H1 (cell line): ENCODE data around the gene REM2. TPM values are rescaled to one million over a fixed set of nuclear protein-coding genes. Genes with fewer than 3 reads are reported as not detected.

ENCODE experiments used
- CTCF ChIA-PET: fragments of 300-600 bp; sonication (Branson Sonifier 250); formaldehyde crosslinking; loops from one replicate; lab custom pipeline; 2021; ENCODE audit not compliant: partially characterized antibody; lab: Charles Lee
- POLR2A ChIA-PET: fragments of 300-600 bp; sonication (Branson Sonifier 250); formaldehyde crosslinking; loops from one replicate; lab custom pipeline; 2021; ENCODE audit warnings: inconsistent platforms; ENCODE audit not compliant: partially characterized antibody; lab: Charles Lee
- DNase-seq, 2 experiments: peaks; one replicate each; pipeline versions ENCODE4 v3.0.0 to v3.0.0-alpha.2; 2010 to 2022; ENCODE audit warnings: low spot score in 2 of 2, low read depth in 1 of 2, mixed read lengths in 1 of 2
- FAIRE-seq: peaks from 2 replicates; lab custom pipeline; 2011; peaks lifted over from hg19 to GRCh38; lab: Jason Lieb, UNC
- H2AFZ ChIP-seq: 2 replicates; pipeline ENCODE4 v1.8.1; 2012; ENCODE audit warnings: low read length, inconsistent platforms
- H2AK5ac ChIP-seq: 2 replicates; pipeline ENCODE4 v1.6.1; 2013; ENCODE audit warnings: low read depth, low read length
- H2BK120ac ChIP-seq: replicated peaks from 2 replicates; pipeline ENCODE3; 2013; ENCODE audit warnings: low read depth, low read length, inconsistent platforms
- H2BK12ac ChIP-seq: 2 replicates; pipeline ENCODE4 v1.6.1; 2013; ENCODE audit warnings: low read depth, low read length
- H2BK15ac ChIP-seq: 2 replicates; pipeline ENCODE4 v1.6.1; 2013; ENCODE audit warnings: low read length
- H2BK20ac ChIP-seq: 2 replicates; pipeline ENCODE4 v1.6.1; 2013; ENCODE audit warnings: low read length
- H2BK5ac ChIP-seq: 2 replicates; pipeline ENCODE4 v1.6.1; 2013; ENCODE audit warnings: low read depth, low read length
- H3K14ac ChIP-seq: 2 replicates; pipeline ENCODE4 v1.6.1; 2013; ENCODE audit warnings: inconsistent platforms; ENCODE audit not compliant: insufficient read length
- H3K18ac ChIP-seq: 2 replicates; pipeline ENCODE4 v1.6.1; 2013; ENCODE audit warnings: low read length; ENCODE audit errors: extremely low read depth
- H3K23ac ChIP-seq: 2 replicates; pipeline ENCODE4 v1.6.1; 2013; ENCODE audit warnings: inconsistent platforms; ENCODE audit not compliant: insufficient read length
- H3K23me2 ChIP-seq: 2 replicates; pipeline ENCODE4 v1.6.1; 2013; ENCODE audit warnings: low read depth, low read length
- H3K27ac ChIP-seq: 2 replicates; pipeline ENCODE4 v1.6.1; 2011; ENCODE audit warnings: low read depth, low read length, inconsistent platforms
- H3K27me3 ChIP-seq, 4 experiments: replicated peaks in 1 of 4; 1 replicate in 1 of 4; 2 replicates in 3 of 4; pipeline versions ENCODE4 v1.6.1 to v1.8.1; 2011 to 2013; ENCODE audit warnings: low read length in 3 of 4, mild to moderate bottlenecking in 3 of 4, inconsistent platforms in 2 of 4, mixed read lengths in 2 of 4, moderate library complexity in 1 of 4; ENCODE audit not compliant: control insufficient read depth in 3 of 4, insufficient read depth in 3 of 4; ENCODE audit errors: extremely low read depth in 1 of 4
- H3K36me3 ChIP-seq, 4 experiments: 2 replicates each; pipeline versions ENCODE4 v1.6.1 to v1.8.1; 2011 to 2013; ENCODE audit warnings: mild to moderate bottlenecking in 4 of 4, low read length in 3 of 4, moderate library complexity in 2 of 4, control low read depth in 1 of 4, inconsistent platforms in 1 of 4; ENCODE audit not compliant: insufficient read depth in 4 of 4, control insufficient read depth in 2 of 4
- H3K4ac ChIP-seq: replicated peaks from 2 replicates; pipeline ENCODE3; 2013; ENCODE audit warnings: low read length, low read depth, mixed read lengths, inconsistent platforms; ENCODE audit not compliant: insufficient read length
- H3K4me1 ChIP-seq, 4 experiments: replicated peaks in 1 of 4; 1 replicate in 1 of 4; 2 replicates in 3 of 4; pipeline versions ENCODE4 v1.6.1 to v1.8.1; 2011 to 2013; ENCODE audit warnings: low read length in 3 of 4, inconsistent platforms in 2 of 4, mixed read lengths in 1 of 4; ENCODE audit not compliant: insufficient read depth in 4 of 4, control insufficient read depth in 3 of 4
- H3K4me2 ChIP-seq, 2 experiments: 2 replicates each; pipeline versions ENCODE4 v1.6.1 to v1.8.1; 2011 to 2013; ENCODE audit warnings: low read depth in 2 of 2, low read length in 2 of 2, control low read depth in 1 of 2, inconsistent platforms in 1 of 2, mild to moderate bottlenecking in 1 of 2; ENCODE audit not compliant: insufficient read depth in 1 of 2
- H3K4me3 ChIP-seq, 4 experiments: fragments of 200-600, 300-600 bp in 1 of 4; sonication (generic), shearing (Covaris generic), sonication (Bioruptor Twin) in 1 of 4; 2 replicates each; pipeline versions ENCODE4 v1.5.1 to v1.8.1; 2011 to 2016; ENCODE audit warnings: low read length in 4 of 4, low read depth in 3 of 4, control low read depth in 2 of 4, inconsistent platforms in 2 of 4, mild to moderate bottlenecking in 2 of 4, mixed read lengths in 1 of 4, moderate library complexity in 1 of 4; ENCODE audit not compliant: insufficient read depth in 2 of 4; ENCODE audit errors: extremely low read depth in 1 of 4
- H3K56ac ChIP-seq: replicated peaks from 2 replicates; pipeline ENCODE3; 2013; ENCODE audit warnings: low read depth, mild to moderate bottlenecking, mixed read lengths, low read length, inconsistent platforms; ENCODE audit not compliant: insufficient read length
- H3K79me1 ChIP-seq: 2 replicates; pipeline ENCODE4 v1.6.1; 2013; ENCODE audit warnings: low read depth, low read length, control low read depth
- H3K79me2 ChIP-seq, 2 experiments: 2 replicates each; pipeline versions ENCODE4 v1.6.1 to v1.8.1; 2012 to 2013; ENCODE audit warnings: low read length in 2 of 2, mild to moderate bottlenecking in 2 of 2, inconsistent platforms in 1 of 2; ENCODE audit not compliant: insufficient read depth in 2 of 2, control insufficient read depth in 1 of 2
- H3K9ac ChIP-seq, 4 experiments: replicated peaks in 1 of 4; 1 replicate in 1 of 4; 2 replicates in 3 of 4; pipeline versions ENCODE4 v1.6.1 to v1.8.1; 2011 to 2013; ENCODE audit warnings: low read depth in 3 of 4, low read length in 3 of 4, control low read depth in 2 of 4, mild to moderate bottlenecking in 2 of 4, moderate library complexity in 2 of 4, inconsistent platforms in 1 of 4; ENCODE audit errors: extremely low read depth in 1 of 4
- H3K9me3 ChIP-seq, 2 experiments: 2 replicates each; pipeline versions ENCODE4 v1.6.1 to v1.8.1; 2012 to 2013; ENCODE audit warnings: mild to moderate bottlenecking in 2 of 2, moderate library complexity in 2 of 2, control low read depth in 1 of 2, inconsistent platforms in 1 of 2, low read depth in 1 of 2, low read length in 1 of 2, mixed read lengths in 1 of 2; ENCODE audit not compliant: insufficient read depth in 2 of 2
- H4K20me1 ChIP-seq, 2 experiments: replicated peaks in 1 of 2; 2 replicates each; pipeline versions ENCODE3 to v1.8.1; 2011 to 2013; ENCODE audit warnings: inconsistent platforms in 2 of 2, low read length in 2 of 2, mild to moderate bottlenecking in 1 of 2; ENCODE audit not compliant: insufficient read depth in 2 of 2, control insufficient read depth in 1 of 2
- H4K5ac ChIP-seq: 2 replicates; pipeline ENCODE4 v1.6.1; 2013; ENCODE audit warnings: low read length, low read depth, mixed read lengths, inconsistent platforms; ENCODE audit not compliant: insufficient read length
- H4K8ac ChIP-seq: 2 replicates; pipeline ENCODE4 v1.8.0; 2013; ENCODE audit warnings: mild to moderate bottlenecking, moderate library complexity, low read length, inconsistent platforms; ENCODE audit not compliant: insufficient read depth; ENCODE audit errors: extremely low read depth
- H4K91ac ChIP-seq: replicated peaks from 2 replicates; pipeline ENCODE3; 2013; ENCODE audit warnings: low read length, mixed read lengths, inconsistent platforms; ENCODE audit not compliant: insufficient read length
- TAF1 ChIP-seq: IDR thresholded peaks from 2 replicates; pipeline ENCODE4 v1.6.1; 2011; ENCODE audit warnings: mild to moderate bottlenecking, low read depth, low read length
- WGBS, 2 experiments: shearing (Covaris generic) in 1 of 2; methylation state at CpG; one replicate each; pipeline versions ENCODE4 v1.1.6 to v1.1.7; 2013 to 2015; ENCODE audit warnings: low lambda C conversion rate in 2 of 2, mixed read lengths in 2 of 2, inconsistent platforms in 1 of 2, low coverage in 1 of 2, missing lambda C conversion rate in 1 of 2; ENCODE audit not compliant: insufficient replicate concordance in 2 of 2, insufficient coverage in 1 of 2, insufficient read length in 1 of 2; ENCODE audit errors: extremely low coverage in 1 of 2, missing lambda C conversion rate in 1 of 2; 5-methylcytosine and 5-hydroxymethylcytosine counted together
- polyA plus RNA-seq, 7 experiments: library from polyadenylated mRNA; depleted of rRNA in 3 of 7; stranded (reverse) in 5 of 7; unstranded in 2 of 7; fragments of >200 nt in 5 of 7; fragments of 200-250 nt in 2 of 7; gene quantifications; 1 replicate in 5 of 7; 2 replicates in 1 of 7; 4 replicates in 1 of 7; pipeline versions ENCODE4 v1.2.1 to v1.2.3, GENCODE V29; 2011 to 2013; ENCODE audit warnings: missing spikeins in 2 of 7, mixed read lengths in 2 of 7
- total RNA-seq: library from RNA; stranded (reverse); fragmentation: NEBNext Ultra II Directional; extraction: Animal tissue kit (Norgen Biotek cat#: 25700); gene quantifications from 2 replicates; pipeline ENCODE4 v1.2.1, GENCODE V29; 2021

REM2 gene
- total and polyA plus RNA-seq, 2 of the 8 experiments (the other 6 are each of a cell fraction or from before 2014, with no cell fraction given) = 1.00 to 1.1 TPM

GRCh38 chr14:22898302-22899090 is 15.5 kb downstream of the REM2 start:
- H3K4ac ChIP-seq = no peak overlapping the region
- H2AFZ ChIP-seq = no peak overlapping the region
- H4K20me1 ChIP-seq = peaks cover 5 to 10% of the 10 kb centered on the region in 2 experiments
- H4K8ac ChIP-seq = no peak overlapping the region
- H3K18ac ChIP-seq = no peak overlapping the region
- H3K23ac ChIP-seq = no peak overlapping the region
- no peak overlapping the region for H3K27ac ChIP-seq
- no peak overlapping the region for H2BK120ac ChIP-seq
- peaks cover 12 to 22% (median 21%) of the 10 kb centered on the region in 4 experiments for H3K36me3 ChIP-seq
- H3K4me1 ChIP-seq = peaks cover 0 to 8% (median 4%) of the 10 kb centered on the region in 4 experiments; a peak in 2 of 7 replicates
- no peak overlapping the region for H2BK5ac ChIP-seq
- WGBS, 2 experiments = 83% methylated on average over 8 of the region's 8 CpGs; no CpG with 5 or more reads in 1 of the 2 experiments
- H3K27me3 ChIP-seq = peaks cover 10 to 35% (median 28%) of the 10 kb centered on the region in 4 experiments
- H3K56ac ChIP-seq = no peak overlapping the region
- H4K91ac ChIP-seq = no peak overlapping the region
- H3K9ac ChIP-seq = no peak overlapping the region
- no peaks in the 10 kb centered on the region for H3K9me3 ChIP-seq
- DNase-seq (no peak), FAIRE-seq (no peak)
- no peak overlapping the region for H2AK5ac ChIP-seq
- H3K14ac ChIP-seq = no peak overlapping the region
- H3K79me1 ChIP-seq = no peaks in the 10 kb centered on the region
- no peak overlapping the region for H2BK15ac ChIP-seq
- H3K79me2 ChIP-seq = no peaks in the 10 kb centered on the region
- H3K4me3 ChIP-seq = no peak overlapping the region
- no peak overlapping the region for H3K4me2 ChIP-seq
- no peaks in the 10 kb centered on the region for H3K23me2 ChIP-seq
- no peak overlapping the region for H4K5ac ChIP-seq
- H2BK20ac ChIP-seq = no peak overlapping the region
- POLR2A ChIA-PET = interaction anchor here (1.0 to 4.3 kb wide), 4 partner anchors 10 to 15 kb away, joined by 4 to 22 read pairs (median 9); partner anchors contain the start of gene REM2
- CTCF ChIA-PET = interaction anchor here (0.6 to 14.2 kb wide), 7 partner anchors 12 to 1222 kb away, joined by 3 to 158 read pairs (median 34); partner anchors contain the start of genes LRP10, MMP14 and REM2
- no peak overlapping the region for H2BK12ac ChIP-seq
- no peak for TF ChIP-seq TAF1
